NCI-H69 (cell line): ENCODE results near the gene CNGB1.
A peak's percentile ranks its signal among the peaks of the same experiment; 100 is the strongest.
"Not testable (repeated sequence)": the region's sequence is repeated elsewhere in the genome, so short reads cannot be mapped to it uniquely, and the experiment has no call there.

Experiments
- DNase-seq: peaks from one replicate; lab custom pipeline; 2025; lab: John Stamatoyannopoulos, UW

CNGB1 gene

GRCh38 chr16:57857991-57858390 lies 112.9 kb downstream of the CNGB1 start:
- peak; percentile 19 for DNase-seq

GRCh38 chr16:57855188-57855587 lies 115.7 kb downstream of the CNGB1 start:
- no peak for DNase-seq

DNA sequence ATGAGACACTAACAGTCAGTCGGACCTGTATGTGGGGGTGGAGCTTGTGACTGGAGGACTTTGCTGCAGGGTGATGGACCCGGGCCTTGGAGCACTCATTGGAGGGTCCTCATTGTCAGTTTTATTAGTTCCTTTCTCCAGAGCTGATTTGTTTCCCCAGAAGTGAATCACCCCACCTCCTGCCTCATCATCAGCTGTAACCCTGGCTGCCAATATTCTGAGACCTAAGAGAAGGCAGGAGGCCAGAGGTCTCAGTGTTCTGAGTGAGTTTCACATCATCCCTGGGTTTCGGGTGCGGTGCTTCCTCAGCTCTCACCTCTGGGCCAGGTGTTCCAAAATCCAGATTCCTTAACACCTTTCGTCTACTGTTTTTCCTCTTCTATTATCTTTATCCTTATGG lies 118.7 kb downstream of the CNGB1 start:
- no peak for DNase-seq

DNA sequence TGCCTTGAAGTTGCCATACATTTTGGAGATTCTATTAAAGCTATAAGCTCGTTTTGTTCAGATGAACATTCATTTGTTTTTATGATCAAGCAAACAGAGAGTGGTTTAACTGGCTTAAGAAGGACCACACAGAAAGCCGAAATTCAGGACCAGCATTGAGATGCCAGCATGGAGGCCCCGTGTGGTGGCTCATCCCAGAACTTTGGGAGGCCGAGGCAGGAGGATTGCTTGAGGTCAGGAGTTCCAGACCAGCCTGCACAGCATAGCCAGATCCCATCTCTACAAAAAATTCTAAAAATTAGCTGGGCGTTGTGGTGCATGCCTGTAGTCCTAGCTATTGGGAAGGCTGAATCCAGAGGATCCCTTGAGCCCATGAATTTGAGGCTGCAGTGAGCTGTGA lies 122.7 kb downstream of the CNGB1 start:
- DNase-seq: no peak

- not testable (repeated sequence) for DNase-seq
These were observed 124.0 kb downstream of the CNGB1 start for GRCh38 chr16:57846931-57847330.

DNA sequence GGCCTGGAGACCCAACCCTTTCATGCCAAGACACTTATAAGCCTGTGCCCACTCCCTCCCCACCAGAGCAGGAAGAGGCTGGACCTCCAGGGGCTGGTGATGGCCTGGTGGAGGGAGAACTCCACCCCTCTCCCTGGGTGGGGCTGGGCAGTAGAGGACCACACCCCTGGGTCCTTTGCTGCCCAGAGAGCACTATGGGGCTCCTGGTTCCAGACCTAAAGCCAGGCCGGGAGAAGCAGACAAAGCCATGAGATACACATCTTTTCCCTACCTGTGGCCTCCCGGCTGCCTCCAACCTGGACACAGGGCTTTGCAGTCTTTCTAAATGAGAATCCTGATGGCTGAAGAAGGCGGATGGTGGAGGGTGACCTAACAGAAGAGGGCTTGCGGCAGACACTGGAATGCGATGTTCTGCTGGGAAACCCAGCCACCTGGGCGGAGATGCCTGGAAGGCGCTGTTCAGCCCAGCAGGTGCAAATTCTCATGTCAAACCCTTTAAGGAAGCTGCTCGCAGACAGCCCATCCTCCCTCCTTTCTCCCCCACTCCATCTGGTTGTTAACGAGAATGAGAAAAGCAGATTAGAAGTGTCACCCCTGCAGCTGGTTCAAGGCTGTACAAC lies 124.7 kb downstream of the CNGB1 start:
- DNase-seq: peak; percentile 46

- no peak for DNase-seq
These were observed 125.8 kb downstream of the CNGB1 start for GRCh38 chr16:57845115-57845514.

DNA sequence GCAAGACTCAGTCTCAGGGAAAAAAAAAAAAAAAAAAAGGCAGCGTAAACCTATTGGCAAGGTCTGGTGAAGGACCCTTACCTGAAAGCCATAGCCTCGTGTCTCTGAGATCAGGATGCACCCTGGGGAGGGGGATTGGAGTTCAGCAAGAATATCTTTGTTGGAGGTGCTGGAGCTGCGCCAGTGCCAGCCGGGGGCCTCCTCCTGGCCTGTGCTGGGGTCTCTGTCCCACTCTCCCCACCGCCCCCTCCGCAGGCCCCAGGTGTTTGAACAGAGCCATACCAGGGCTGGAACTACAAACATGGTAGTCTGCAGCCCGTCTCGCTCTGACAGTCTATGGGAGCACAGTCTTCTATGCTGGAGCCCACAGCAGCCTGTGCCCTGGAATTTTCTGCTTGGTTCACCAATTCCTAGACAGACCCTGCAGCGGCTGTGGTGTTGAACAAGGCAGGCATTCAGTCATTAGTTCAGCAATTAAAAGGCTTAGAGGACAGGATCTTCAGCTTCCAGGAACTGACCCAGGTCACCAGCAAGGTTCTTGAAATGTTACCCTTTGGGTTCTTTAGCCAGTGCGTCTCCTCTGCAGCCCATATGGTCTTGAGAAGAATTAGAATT lies 126.4 kb downstream of the CNGB1 start:
- DNase-seq: no peak

- DNase-seq: no peak
These were observed 127.5 kb downstream of the CNGB1 start for GRCh38 chr16:57843400-57843799.

- no peak for DNase-seq
These were observed 128.3 kb downstream of the CNGB1 start for GRCh38 chr16:57842601-57843000.

GRCh38 chr16:57840833-57841232 lies 130.1 kb downstream of the CNGB1 start:
- no peak for DNase-seq

DNA sequence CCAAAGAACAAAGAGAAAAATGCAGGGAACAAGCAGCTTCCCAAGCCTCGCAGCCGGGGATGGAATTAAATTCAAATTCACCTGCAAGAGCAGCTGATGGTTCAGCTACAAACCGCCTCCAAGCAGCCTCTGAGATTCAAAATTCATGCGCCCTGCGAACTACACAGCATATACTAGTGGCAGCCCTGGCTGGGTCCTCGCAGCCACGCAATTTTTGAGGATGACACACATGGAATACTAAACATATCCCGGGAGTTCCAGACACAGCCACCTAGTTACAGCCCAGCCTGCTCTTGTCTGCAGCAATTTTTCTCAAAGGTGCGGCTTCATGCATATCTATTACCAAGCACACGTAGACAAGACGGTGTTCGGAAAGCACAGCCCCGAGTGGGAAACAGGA lies 132.8 kb downstream of the CNGB1 start:
- no peak for DNase-seq

- DNase-seq: peak; percentile 16
These were observed 133.4 kb downstream of the CNGB1 start for GRCh38 chr16:57837305-57838125.

GRCh38 chr16:57835439-57835838 lies 135.5 kb downstream of the CNGB1 start:
- DNase-seq: not testable (repeated sequence)

DNA sequence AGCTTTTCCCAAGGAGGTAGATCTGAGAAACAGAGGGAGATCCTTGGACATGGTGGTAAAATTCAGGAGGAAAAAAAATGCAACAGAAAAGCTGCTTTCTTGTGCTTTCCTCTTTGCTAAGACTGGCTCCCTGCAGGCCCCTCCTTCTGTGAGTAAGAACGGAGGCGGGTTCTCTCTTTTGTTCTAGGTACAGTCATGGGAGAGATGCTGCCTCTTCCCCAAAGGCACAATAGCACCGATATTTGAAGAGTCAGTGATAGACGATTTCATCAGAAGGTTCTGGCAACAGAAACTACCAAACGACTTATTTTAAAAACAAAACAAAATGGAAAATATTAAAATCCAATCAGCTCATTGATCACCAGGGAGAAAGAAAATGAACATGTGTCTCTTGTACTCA lies 136.0 kb downstream of the CNGB1 start:
- DNase-seq: no peak
